Activated T-helper 1 cell treated with Interleukin-2 at 50 U/mL for 16 hours (primary cell): ENCODE data around the gene MAP7.
"Not testable (repeated sequence)": the region's sequence is repeated elsewhere in the genome, so short reads cannot be mapped to it uniquely, and the experiment has no call there.

Source experiments
- DNase-seq: peaks from one replicate; pipeline ENCODE4 v3.0.0-alpha.2; 2020; ENCODE audit warnings: low read depth

The MAP7 gene

GRCh38 chr6:136466777-136467176 is 83.4 kb downstream of the MAP7 start:
- DNase-seq: no peak

DNA sequence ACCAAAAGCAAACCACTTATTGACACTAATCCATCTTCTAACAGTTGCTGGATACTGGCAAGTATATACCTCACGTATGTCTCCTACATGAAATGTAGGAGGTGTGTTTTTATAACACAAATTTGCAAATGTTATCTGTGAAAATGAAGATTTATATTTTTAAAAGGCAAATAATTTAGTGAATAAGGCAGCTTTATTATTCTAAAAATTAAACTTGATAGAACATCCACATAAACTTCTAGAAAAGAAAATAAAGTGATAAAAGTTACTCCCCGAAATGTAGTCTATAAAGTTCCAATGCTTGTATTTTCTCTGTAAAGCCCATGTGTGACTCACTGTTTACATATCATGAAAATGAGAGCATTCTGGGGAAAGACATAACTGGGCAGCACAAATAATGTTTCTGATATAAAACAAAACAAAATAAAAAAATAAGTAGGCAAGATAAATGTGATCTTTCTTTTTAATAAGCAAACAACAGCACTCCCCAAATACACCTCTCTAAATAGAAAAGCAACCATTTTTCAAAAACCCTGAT is 84.4 kb downstream of the MAP7 start:
- no peak for DNase-seq

- no peak for DNase-seq
Observed at GRCh38 chr6:136464874-136465273, 85.3 kb downstream of the MAP7 start.

DNA sequence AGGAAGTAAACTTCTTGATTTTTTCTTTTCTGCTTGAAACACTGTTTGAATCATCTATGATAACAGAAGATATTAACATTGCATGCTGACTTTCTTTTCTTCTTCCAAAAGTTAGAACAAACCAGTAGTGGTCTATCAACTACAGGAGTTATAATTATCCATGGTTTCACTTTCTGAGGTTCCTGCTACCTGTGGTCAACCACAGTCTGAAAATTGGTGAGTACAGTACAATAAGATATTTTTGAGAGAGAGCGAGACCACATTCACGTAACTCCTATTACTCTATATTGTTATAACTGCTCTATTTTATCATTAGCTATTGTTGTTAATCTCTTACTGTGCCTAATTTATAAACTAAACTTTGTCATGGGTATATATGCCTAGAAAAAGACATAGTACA is 86.1 kb downstream of the MAP7 start:
- DNase-seq: no peak

DNA sequence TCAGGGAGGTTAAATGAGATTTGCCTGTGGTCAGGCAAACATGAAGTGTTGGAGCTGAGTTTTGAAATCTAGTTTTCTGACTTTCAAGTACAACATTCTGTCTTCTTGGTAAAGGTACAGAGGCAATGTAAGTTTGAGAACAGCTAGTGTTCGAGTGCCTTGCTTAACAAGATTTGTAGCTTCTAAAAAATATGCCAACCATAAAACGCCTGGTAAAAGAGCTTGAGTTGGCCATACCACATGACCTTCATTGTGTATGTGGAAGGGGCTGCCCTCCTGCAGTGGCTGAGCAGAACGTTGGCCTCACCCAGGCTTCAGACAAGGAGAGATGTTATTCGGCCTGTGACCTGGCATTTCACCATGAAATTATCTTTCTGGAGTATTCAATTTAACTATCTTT is 86.5 kb downstream of the MAP7 start:
- DNase-seq: no peak

DNA sequence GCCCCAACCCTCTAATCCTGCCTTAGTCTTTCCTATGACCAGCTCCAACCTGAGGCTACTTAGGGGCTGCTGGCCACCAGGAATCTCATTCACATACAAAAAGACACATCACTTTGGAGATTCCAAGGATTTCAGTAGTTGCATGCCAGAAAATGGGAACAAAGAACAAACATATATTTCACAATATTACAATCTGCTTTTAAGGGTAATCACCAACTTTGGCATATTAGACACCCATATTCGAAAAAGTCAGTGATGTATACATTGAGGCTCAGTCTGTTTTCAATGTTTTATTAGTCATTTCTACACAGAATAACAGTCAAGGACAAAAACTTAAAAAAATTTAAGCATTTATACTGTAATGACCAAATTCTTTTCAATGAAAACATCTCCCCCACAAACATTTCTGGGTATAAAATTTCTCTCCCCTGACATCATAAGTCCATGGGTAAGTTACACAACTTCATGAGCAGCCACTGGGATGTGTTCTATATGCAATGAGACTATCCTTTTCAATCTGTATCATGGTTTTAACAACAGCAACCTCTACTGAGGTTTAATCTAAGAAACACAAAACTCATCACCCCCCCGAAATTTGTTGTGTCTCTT is 103.5 kb downstream of the MAP7 start:
- no peak for DNase-seq

GRCh38 chr6:136446145-136446544 is 104.1 kb downstream of the MAP7 start:
- DNase-seq: no peak

DNA sequence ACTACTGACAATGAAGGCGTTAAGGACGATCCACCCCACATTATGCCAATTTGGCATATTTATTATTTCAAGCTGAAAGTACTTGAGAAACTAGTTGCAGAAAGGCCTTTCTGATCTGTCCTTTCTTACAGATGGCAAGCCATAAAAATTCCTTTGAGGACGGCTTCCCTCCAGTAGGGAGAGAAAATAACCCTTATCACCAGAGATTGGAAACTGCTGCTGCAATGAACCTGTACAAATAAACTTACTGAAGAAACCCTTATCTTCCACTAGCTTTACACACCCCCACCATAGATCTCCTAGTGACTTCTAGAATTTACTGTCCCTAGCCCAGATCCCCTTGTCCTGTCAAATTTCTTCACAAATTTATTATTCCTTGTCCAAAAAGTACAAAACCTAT is 105.2 kb downstream of the MAP7 start:
- no peak for DNase-seq

GRCh38 chr6:136440203-136440602 is 110.0 kb downstream of the MAP7 start:
- DNase-seq: no peak

DNA sequence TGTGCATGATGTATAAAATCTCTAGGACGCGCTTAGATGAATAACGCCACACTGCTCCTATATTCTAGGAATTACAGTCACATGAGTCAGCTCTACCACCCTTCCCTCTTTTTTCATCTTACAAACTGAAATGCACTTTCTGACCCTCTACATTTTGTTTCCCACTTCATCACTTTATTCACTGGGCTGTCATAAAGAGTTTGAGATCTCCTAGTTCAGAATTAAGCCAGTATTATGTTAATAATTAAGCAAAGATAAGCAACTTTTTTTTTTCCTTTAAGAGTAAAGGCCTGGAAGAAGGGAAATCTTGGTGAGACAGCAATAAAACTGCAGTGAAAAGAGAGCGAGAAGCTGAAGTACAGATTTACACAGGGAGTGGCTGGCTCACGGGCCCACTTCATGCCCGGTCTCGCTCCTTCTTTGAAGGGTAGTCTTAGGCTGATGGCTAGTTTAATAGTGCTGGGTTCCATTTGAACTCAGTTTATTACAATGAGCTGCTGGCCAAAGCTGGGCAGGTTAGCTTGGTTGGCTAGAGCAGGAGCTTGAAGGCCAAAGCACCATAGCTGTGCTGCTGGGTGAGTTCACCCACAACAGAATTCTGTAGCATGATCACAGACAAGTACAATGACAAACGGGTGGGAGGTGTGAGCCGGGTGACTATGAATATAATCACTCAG is 110.6 kb downstream of the MAP7 start:
- DNase-seq: no peak

DNA sequence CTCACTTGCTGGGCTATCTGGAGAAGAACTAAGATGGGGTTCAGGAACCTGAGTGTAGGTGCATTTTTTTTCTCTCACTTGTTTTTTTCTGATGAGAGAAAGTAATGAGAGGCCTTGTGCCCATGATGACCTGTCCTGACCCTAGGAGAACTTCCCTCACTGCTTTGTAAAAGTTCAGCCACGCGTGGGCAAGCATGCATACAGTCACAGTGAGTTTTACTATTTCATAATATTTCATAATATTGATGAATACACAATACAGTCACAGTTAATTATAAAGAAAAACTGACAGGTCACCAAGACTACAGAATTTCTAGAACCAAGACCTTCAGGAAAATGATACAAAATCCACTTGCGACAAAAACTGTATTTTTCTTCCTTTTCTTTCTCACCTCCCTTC is 111.8 kb downstream of the MAP7 start:
- no peak for DNase-seq

- no peak for DNase-seq
Observed at GRCh38 chr6:136437246-136437645, 113.0 kb downstream of the MAP7 start.

- no peak for DNase-seq
Observed at GRCh38 chr6:136435101-136435500, 115.1 kb downstream of the MAP7 start.

- DNase-seq: not testable (repeated sequence)
Observed at GRCh38 chr6:136431306-136431705, 118.9 kb downstream of the MAP7 start.

DNA sequence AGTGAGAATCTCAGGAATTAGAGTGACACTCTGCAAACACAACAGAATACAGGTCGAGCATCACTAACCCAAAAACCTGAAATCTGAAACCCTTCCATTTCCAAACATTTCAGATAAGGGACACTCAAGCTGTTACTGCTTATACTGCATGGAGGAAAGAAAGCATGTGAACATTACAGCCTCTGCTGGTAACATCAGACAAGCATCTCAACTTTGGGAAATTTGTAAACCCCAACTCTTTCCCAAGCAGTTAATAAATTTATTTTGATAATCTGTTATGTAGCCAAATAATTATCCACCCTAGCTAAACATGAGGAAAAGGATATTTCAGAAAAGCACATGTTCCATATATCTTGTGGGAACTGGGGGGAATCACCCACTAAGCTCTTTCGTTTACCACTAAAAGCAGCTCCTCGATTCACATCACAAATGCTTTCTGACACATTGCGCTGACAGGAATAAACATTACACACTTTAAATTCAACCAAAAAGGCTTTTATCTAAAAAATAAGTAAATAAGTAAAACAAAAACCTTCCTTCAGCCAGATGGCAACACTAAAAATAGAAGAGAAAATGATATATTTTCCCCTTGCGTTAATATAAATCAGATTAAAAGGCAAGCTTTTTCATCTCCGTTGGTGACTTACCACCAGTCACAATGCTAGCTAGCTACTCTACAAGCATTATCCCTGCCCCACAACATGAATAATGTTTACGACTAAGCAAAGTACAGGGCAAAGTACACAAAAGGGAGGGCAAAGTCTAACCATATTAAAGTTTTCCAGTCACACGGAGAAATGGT is 120.8 kb downstream of the MAP7 start:
- no peak for DNase-seq

DNA sequence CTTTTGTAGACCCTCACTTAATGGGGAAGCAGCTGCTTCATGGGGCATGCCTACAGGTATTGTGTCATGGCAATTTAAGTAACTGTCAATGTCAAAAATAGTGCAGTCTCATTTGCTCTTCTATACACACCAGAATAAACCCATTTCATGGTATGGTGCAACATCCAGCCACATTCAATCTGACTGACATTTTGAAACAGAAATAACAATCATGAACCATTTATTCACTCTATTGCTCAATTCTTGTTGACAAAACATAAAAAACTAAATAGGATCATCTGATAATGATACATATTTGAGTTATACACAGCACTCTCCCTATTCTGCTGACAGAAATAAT is 122.9 kb downstream of the MAP7 start:
- DNase-seq: no peak

DNA sequence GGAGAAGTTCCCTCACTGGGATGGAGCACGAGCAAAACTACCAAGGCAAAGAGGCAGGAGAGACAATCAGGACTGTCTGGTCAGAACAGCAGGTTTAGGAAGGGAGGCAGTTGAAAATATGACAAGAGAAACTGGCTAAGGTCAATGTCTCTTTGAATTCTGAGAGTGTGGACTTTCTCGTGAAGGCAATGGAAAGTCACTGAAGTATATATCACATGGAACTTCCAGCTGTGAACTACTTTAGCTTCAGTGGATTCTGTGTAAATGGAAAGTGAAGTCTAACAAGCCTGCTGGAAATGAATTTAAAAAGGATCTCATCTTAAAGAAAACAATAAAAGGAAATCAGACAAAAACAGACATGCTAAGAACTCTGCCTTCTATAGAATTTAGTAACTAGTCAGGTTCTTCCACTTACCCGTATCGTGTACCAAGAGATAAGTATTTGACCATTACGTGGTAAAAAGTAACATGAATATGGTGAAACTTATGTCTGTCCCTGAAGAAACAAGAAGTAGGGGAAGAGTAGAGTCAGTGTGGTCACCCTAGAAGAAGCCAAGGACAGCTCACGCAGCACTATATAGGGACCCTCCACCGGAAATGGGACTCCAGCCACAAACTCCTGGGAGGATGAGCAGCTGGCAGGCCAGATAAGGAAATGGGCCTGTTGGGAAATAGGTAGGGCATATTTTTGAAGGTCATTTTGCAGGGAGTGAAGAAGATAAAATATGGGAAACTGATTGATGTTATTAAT is 123.4 kb downstream of the MAP7 start:
- no peak for DNase-seq

GRCh38 chr6:136425793-136426192 is 124.4 kb downstream of the MAP7 start:
- no peak for DNase-seq

DNA sequence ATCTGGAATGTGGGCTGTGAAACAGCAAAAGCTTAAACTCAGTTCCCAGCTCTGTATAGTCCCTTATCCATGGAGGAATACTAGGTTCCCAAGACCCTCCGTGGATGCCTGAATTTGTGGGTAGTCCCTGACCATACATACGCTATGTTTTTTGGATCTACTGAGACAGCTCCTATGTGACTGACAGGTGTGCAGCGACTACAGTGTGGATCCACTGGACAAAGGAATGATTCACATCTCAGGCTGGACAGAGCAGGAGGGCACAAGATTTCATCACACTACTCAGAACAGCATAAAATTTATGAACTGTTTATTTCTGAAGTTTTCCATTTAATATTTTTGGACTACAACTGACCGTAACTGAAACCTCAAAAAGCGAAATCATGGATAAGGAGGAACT is 125.3 kb downstream of the MAP7 start:
- no peak for DNase-seq

GRCh38 chr6:136424450-136424849 is 125.8 kb downstream of the MAP7 start:
- DNase-seq: no peak

DNA sequence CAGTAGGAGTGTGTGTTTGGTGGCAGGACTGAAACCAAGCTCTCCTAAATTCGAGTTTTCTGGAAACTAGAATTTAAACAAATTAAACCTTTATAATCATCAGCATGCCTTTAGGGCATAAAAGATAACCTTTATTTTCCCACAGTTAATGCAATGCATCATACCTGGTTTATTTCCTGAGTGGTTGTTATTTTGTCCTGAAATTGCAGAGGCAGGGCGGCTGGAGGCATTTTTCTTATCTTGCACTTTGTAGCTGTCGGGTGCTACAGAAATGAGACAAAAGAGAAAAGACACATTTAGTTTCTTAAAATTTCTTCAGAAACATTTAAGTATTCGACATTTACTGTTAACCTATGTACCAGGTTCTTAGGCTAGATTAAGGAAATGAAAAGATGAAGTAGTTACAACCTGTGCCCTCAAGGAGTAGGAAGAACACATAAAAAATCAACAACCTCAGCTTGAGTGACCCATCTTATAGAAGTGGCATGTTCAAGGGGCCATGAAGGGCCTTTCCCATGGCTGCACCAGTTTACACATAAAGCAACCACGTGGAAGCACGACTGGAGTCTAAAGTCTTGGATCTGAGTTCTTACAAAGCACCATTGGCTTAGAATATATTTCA is 128.6 kb downstream of the MAP7 start:
- DNase-seq: no peak

DNA sequence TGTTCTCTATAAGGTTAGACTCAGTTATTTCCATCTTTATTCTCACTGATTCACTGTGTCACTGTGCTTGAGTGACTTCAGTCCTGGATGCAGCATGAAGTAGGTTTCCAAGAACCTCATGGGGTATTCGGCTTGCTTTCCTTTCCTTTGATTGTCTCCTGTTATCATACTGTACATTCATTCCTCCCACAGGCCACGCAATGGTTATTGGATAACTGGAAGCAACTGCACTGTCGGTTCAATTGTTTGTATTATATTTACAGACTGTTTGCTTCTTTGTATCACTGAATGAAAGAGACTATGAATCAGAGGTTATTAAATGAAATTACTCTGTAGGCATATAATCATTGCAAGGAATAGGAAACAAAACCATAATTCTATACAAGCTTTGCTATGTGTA is 129.4 kb downstream of the MAP7 start:
- DNase-seq: no peak
